ENCODE results near the gene SCYL3. TPM values are rescaled to one million over a fixed set of nuclear protein-coding genes. Genes with fewer than 3 reads are reported as not detected.
A peak's percentile ranks its signal among the peaks of the same experiment; 100 is the strongest.

Gene SCYL3
- 10 to 100 TPM; 16.8 to 17.1 TPM for total RNA-seq

- ChIA-PET POLR2A (interaction anchor here (0.6 kb wide), 1 partner anchor 15 kb away, joined by 5 read pairs; no protein-coding TSS in a partner anchor), CTCF (interaction anchor here (0.9 to 2.8 kb wide), 8 partner anchors 10 to 308 kb away, joined by 3 to 12 read pairs (median 4); partner anchors contain the start of gene F5)
- Mint-ChIP-seq H3K4me1 (peaks cover 44% of the 10 kb centered on the region), H3K27me3 (peaks cover 9% of the 10 kb centered on the region), H3K4me3 (peak within 1 kb of the TSS; percentile 77), H3K27ac (peak within 1 kb of the TSS; percentile 99), H3K9me3 (no peaks in the 10 kb centered on the region), H3K36me3 (ENCODE audit: low read depth) (peaks cover 13% of the 10 kb centered on the region)
- peak; percentile 95 for DNase-seq
These were observed at the start of gene SCYL3 for GRCh38 chr1:169893645-169894423. SCYL3 (minus strand) TSS chr1:169893896; CDS start chr1:169888840, 5,056 bp downstream.

GRCh38 chr1:169941982-169942830 is 48.5 kb upstream of the SCYL3 start:
- ChIA-PET CTCF (no interaction called here), POLR2A (no interaction called here)
- H3K36me3 Mint-ChIP-seq (ENCODE audit: low read depth) = no peaks in the 10 kb centered on the region
- H3K4me3 Mint-ChIP-seq = no peak overlapping the region
- H3K4me1 Mint-ChIP-seq = no peaks in the 10 kb centered on the region
- no peak for DNase-seq
- H3K27me3 Mint-ChIP-seq = no peaks in the 10 kb centered on the region
- H3K9me3 Mint-ChIP-seq = no peaks in the 10 kb centered on the region
- no peak overlapping the region for H3K27ac Mint-ChIP-seq

- Mint-ChIP-seq H3K27ac (no peak overlapping the region), H3K36me3 (ENCODE audit: low read depth) (no peaks in the 10 kb centered on the region), H3K27me3 (no peaks in the 10 kb centered on the region), H3K9me3 (no peaks in the 10 kb centered on the region), H3K4me1 (no peaks in the 10 kb centered on the region), H3K4me3 (no peak overlapping the region)
- DNase-seq = no peak
- POLR2A ChIA-PET = no interaction called here
- CTCF ChIA-PET = no interaction called here
These were observed 40.5 kb upstream of the SCYL3 start for GRCh38 chr1:169933984-169934725.

GRCh38 chr1:169931795-169932231 is 38.1 kb upstream of the SCYL3 start:
- DNase-seq = no peak
- Mint-ChIP-seq H3K4me1 (peaks cover 5% of the 10 kb centered on the region), H3K9me3 (no peaks in the 10 kb centered on the region), H3K36me3 (ENCODE audit: low read depth) (no peaks in the 10 kb centered on the region), H3K27me3 (no peaks in the 10 kb centered on the region), H3K27ac (no peak overlapping the region), H3K4me3 (no peak overlapping the region)
- ChIA-PET POLR2A (no interaction called here), CTCF (no interaction called here)

- Mint-ChIP-seq H3K9me3 (no peaks in the 10 kb centered on the region), H3K36me3 (ENCODE audit: low read depth) (no peaks in the 10 kb centered on the region), H3K27me3 (no peaks in the 10 kb centered on the region), H3K27ac (no peak overlapping the region), H3K4me1 (peaks cover 9% of the 10 kb centered on the region), H3K4me3 (no peak overlapping the region)
- ChIA-PET CTCF (interaction anchor here (0.8 to 1.4 kb wide), 3 partner anchors 16 to 1001 kb away, joined by 3 read pairs; no protein-coding TSS in a partner anchor), POLR2A (no interaction called here)
- DNase-seq = no peak
These were observed 35.5 kb upstream of the SCYL3 start for GRCh38 chr1:169929210-169929526.

- Mint-ChIP-seq H3K9me3 (no peaks in the 10 kb centered on the region), H3K27me3 (no peaks in the 10 kb centered on the region), H3K36me3 (ENCODE audit: low read depth) (no peaks in the 10 kb centered on the region), H3K27ac (no peak overlapping the region), H3K4me3 (no peak overlapping the region), H3K4me1 (peaks cover 9% of the 10 kb centered on the region)
- ChIA-PET POLR2A (no interaction called here), CTCF (interaction anchor here (0.6 to 1.4 kb wide), 4 partner anchors 10 to 1001 kb away, joined by 3 to 5 read pairs (median 3); no protein-coding TSS in a partner anchor)
- no peak for DNase-seq
These were observed 34.9 kb upstream of the SCYL3 start for GRCh38 chr1:169928438-169929209.

- H3K4me3 Mint-ChIP-seq = no peak overlapping the region
- no peaks in the 10 kb centered on the region for H3K9me3 Mint-ChIP-seq
- no peak overlapping the region for H3K27ac Mint-ChIP-seq
- ChIA-PET POLR2A (interaction anchor here (0.6 kb wide), 1 partner anchor 21 kb away, joined by 3 read pairs; no protein-coding TSS in a partner anchor), CTCF (no interaction called here)
- H3K4me1 Mint-ChIP-seq = peaks cover 9% of the 10 kb centered on the region
- H3K27me3 Mint-ChIP-seq = no peaks in the 10 kb centered on the region
- no peak for DNase-seq
- no peaks in the 10 kb centered on the region for H3K36me3 Mint-ChIP-seq (ENCODE audit: low read depth)
These were observed 32.1 kb upstream of the SCYL3 start for GRCh38 chr1:169925505-169926482.

- Mint-ChIP-seq H3K27me3 (no peaks in the 10 kb centered on the region), H3K36me3 (ENCODE audit: low read depth) (no peaks in the 10 kb centered on the region), H3K9me3 (no peaks in the 10 kb centered on the region), H3K4me3 (no peak overlapping the region), H3K4me1 (peaks cover 9% of the 10 kb centered on the region), H3K27ac (no peak overlapping the region)
- CTCF ChIA-PET = no interaction called here
- DNase-seq = no peak
- POLR2A ChIA-PET = no interaction called here
These were observed 31.1 kb upstream of the SCYL3 start for GRCh38 chr1:169924829-169925228.

- no peak overlapping the region for H3K4me3 Mint-ChIP-seq
- no peaks in the 10 kb centered on the region for H3K36me3 Mint-ChIP-seq (ENCODE audit: low read depth)
- POLR2A ChIA-PET = no interaction called here
- H3K27me3 Mint-ChIP-seq = no peaks in the 10 kb centered on the region
- H3K9me3 Mint-ChIP-seq = no peaks in the 10 kb centered on the region
- peaks cover 9% of the 10 kb centered on the region for H3K4me1 Mint-ChIP-seq
- CTCF ChIA-PET = no interaction called here
- H3K27ac Mint-ChIP-seq = no peak overlapping the region
- DNase-seq = no peak
These were observed 30.4 kb upstream of the SCYL3 start for GRCh38 chr1:169924063-169924462.

- ChIA-PET POLR2A (no interaction called here), CTCF (no interaction called here)
- Mint-ChIP-seq H3K27ac (no peak overlapping the region), H3K36me3 (ENCODE audit: low read depth) (no peaks in the 10 kb centered on the region), H3K27me3 (no peaks in the 10 kb centered on the region), H3K9me3 (no peaks in the 10 kb centered on the region), H3K4me3 (no peak overlapping the region), H3K4me1 (peaks cover 2% of the 10 kb centered on the region)
- DNase-seq = no peak
These were observed 27.4 kb upstream of the SCYL3 start for GRCh38 chr1:169921080-169921479.

GRCh38 chr1:169918927-169919326 is 25.2 kb upstream of the SCYL3 start:
- ChIA-PET CTCF (interaction anchor here (0.7 kb wide), 1 partner anchor 10 kb away, joined by 5 read pairs; no protein-coding TSS in a partner anchor), POLR2A (no interaction called here)
- H3K36me3 Mint-ChIP-seq (ENCODE audit: low read depth) = no peaks in the 10 kb centered on the region
- H3K4me3 Mint-ChIP-seq = no peak overlapping the region
- no peak overlapping the region for H3K27ac Mint-ChIP-seq
- peaks cover 8% of the 10 kb centered on the region for H3K4me1 Mint-ChIP-seq
- DNase-seq = no peak
- H3K9me3 Mint-ChIP-seq = no peaks in the 10 kb centered on the region
- H3K27me3 Mint-ChIP-seq = no peaks in the 10 kb centered on the region
